Stimulated activated naive CD8-positive, alpha-beta T cell treated with anti-CD3 and anti-CD28 coated beads, Interleukin-15, Interleukin-2, amounts not matched to agents 100 ng/mL and 50 ng/mL, for 24 hours (primary cell): Measurements from ENCODE around the gene YPEL5.

ENCODE experiments used
- H3K27ac Mint-ChIP-seq: one replicate; pipeline ENCODE4 v1.8.0; 2021; ENCODE audit warnings: mild to moderate bottlenecking, mixed read lengths
- H3K27me3 Mint-ChIP-seq: one replicate; pipeline ENCODE4 v1.8.0; 2021; ENCODE audit warnings: mixed read lengths
- H3K36me3 Mint-ChIP-seq: one replicate; pipeline ENCODE4 v1.8.0; 2021; ENCODE audit warnings: low read depth, mixed read lengths
- H3K4me1 Mint-ChIP-seq: one replicate; pipeline ENCODE4 v1.8.0; 2021; ENCODE audit warnings: low read depth, mixed read lengths
- H3K4me3 Mint-ChIP-seq: one replicate; pipeline ENCODE4 v1.8.0; 2021; ENCODE audit warnings: mild to moderate bottlenecking, mixed read lengths
- H3K9me3 Mint-ChIP-seq: one replicate; pipeline ENCODE4 v1.8.0; 2021; ENCODE audit warnings: mixed read lengths

Gene YPEL5

GRCh38 chr2:30165617-30166016 is 18.8 kb downstream of the YPEL5 start:
- Mint-ChIP-seq H3K27ac (no peak overlapping the region), H3K36me3 (peaks cover 7% of the 10 kb centered on the region), H3K9me3 (no peaks in the 10 kb centered on the region), H3K4me1 (peaks cover 23% of the 10 kb centered on the region), H3K4me3 (no peak overlapping the region), H3K27me3 (no peaks in the 10 kb centered on the region)

GRCh38 chr2:30172627-30173026 is 25.8 kb downstream of the YPEL5 start:
- Mint-ChIP-seq H3K4me1 (no peaks in the 10 kb centered on the region), H3K4me3 (no peak overlapping the region), H3K36me3 (no peaks in the 10 kb centered on the region), H3K27me3 (no peaks in the 10 kb centered on the region), H3K27ac (no peak overlapping the region), H3K9me3 (no peaks in the 10 kb centered on the region)

GRCh38 chr2:30177440-30177839 is 30.6 kb downstream of the YPEL5 start:
- Mint-ChIP-seq H3K27ac (no peak overlapping the region), H3K36me3 (no peaks in the 10 kb centered on the region), H3K4me3 (no peak overlapping the region), H3K27me3 (no peaks in the 10 kb centered on the region), H3K9me3 (no peaks in the 10 kb centered on the region), H3K4me1 (no peaks in the 10 kb centered on the region)

- H3K27me3 Mint-ChIP-seq = no peaks in the 10 kb centered on the region
- H3K9me3 Mint-ChIP-seq = no peaks in the 10 kb centered on the region
- no peaks in the 10 kb centered on the region for H3K36me3 Mint-ChIP-seq
- no peak overlapping the region for H3K27ac Mint-ChIP-seq
- H3K4me3 Mint-ChIP-seq = no peak overlapping the region
- no peaks in the 10 kb centered on the region for H3K4me1 Mint-ChIP-seq
Observed at GRCh38 chr2:30177956-30178355, 31.1 kb downstream of the YPEL5 start.

GRCh38 chr2:30178618-30179434 is 32.0 kb downstream of the YPEL5 start:
- H3K27me3 Mint-ChIP-seq = no peaks in the 10 kb centered on the region
- no peaks in the 10 kb centered on the region for H3K4me1 Mint-ChIP-seq
- H3K36me3 Mint-ChIP-seq = no peaks in the 10 kb centered on the region
- H3K27ac Mint-ChIP-seq = no peak overlapping the region
- no peak overlapping the region for H3K4me3 Mint-ChIP-seq
- H3K9me3 Mint-ChIP-seq = no peaks in the 10 kb centered on the region

GRCh38 chr2:30179536-30179935 is 32.7 kb downstream of the YPEL5 start:
- H3K9me3 Mint-ChIP-seq = no peaks in the 10 kb centered on the region
- no peaks in the 10 kb centered on the region for H3K27me3 Mint-ChIP-seq
- H3K4me1 Mint-ChIP-seq = no peaks in the 10 kb centered on the region
- H3K27ac Mint-ChIP-seq = no peak overlapping the region
- H3K36me3 Mint-ChIP-seq = no peaks in the 10 kb centered on the region
- no peak overlapping the region for H3K4me3 Mint-ChIP-seq

GRCh38 chr2:30180226-30180625 is 33.4 kb downstream of the YPEL5 start:
- Mint-ChIP-seq H3K27me3 (no peaks in the 10 kb centered on the region), H3K4me3 (no peak overlapping the region), H3K9me3 (no peaks in the 10 kb centered on the region), H3K36me3 (no peaks in the 10 kb centered on the region), H3K4me1 (no peaks in the 10 kb centered on the region), H3K27ac (no peak overlapping the region)

GRCh38 chr2:30181176-30181575 is 34.4 kb downstream of the YPEL5 start:
- Mint-ChIP-seq H3K9me3 (no peaks in the 10 kb centered on the region), H3K27ac (no peak overlapping the region)

GRCh38 chr2:30184035-30184434 is 37.2 kb downstream of the YPEL5 start:
- H3K4me1 Mint-ChIP-seq = no peaks in the 10 kb centered on the region
- no peaks in the 10 kb centered on the region for H3K9me3 Mint-ChIP-seq
- H3K36me3 Mint-ChIP-seq = no peaks in the 10 kb centered on the region
- no peak overlapping the region for H3K4me3 Mint-ChIP-seq
- no peaks in the 10 kb centered on the region for H3K27me3 Mint-ChIP-seq
- no peak overlapping the region for H3K27ac Mint-ChIP-seq

More at GRCh38 chr2:30181176-30181575, 34.4 kb downstream of the YPEL5 start:
- H3K36me3 Mint-ChIP-seq = no peaks in the 10 kb centered on the region
- H3K4me3 Mint-ChIP-seq = no peak overlapping the region
- no peaks in the 10 kb centered on the region for H3K27me3 Mint-ChIP-seq
- no peaks in the 10 kb centered on the region for H3K4me1 Mint-ChIP-seq

GRCh38 chr2:30185178-30185577 is 38.4 kb downstream of the YPEL5 start:
- Mint-ChIP-seq H3K36me3 (no peaks in the 10 kb centered on the region), H3K4me3 (no peak overlapping the region), H3K27ac (no peak overlapping the region), H3K27me3 (no peaks in the 10 kb centered on the region), H3K4me1 (no peaks in the 10 kb centered on the region), H3K9me3 (no peaks in the 10 kb centered on the region)

GRCh38 chr2:30188292-30188691 is 41.5 kb downstream of the YPEL5 start:
- H3K4me3 Mint-ChIP-seq = no peak overlapping the region
- no peaks in the 10 kb centered on the region for H3K4me1 Mint-ChIP-seq
- no peaks in the 10 kb centered on the region for H3K36me3 Mint-ChIP-seq
- H3K27ac Mint-ChIP-seq = no peak overlapping the region
- H3K27me3 Mint-ChIP-seq = no peaks in the 10 kb centered on the region
- no peaks in the 10 kb centered on the region for H3K9me3 Mint-ChIP-seq

GRCh38 chr2:30190637-30191036 is 43.8 kb downstream of the YPEL5 start:
- Mint-ChIP-seq H3K4me3 (no peak overlapping the region), H3K9me3 (no peaks in the 10 kb centered on the region), H3K27ac (no peak overlapping the region), H3K4me1 (no peaks in the 10 kb centered on the region), H3K27me3 (no peaks in the 10 kb centered on the region), H3K36me3 (no peaks in the 10 kb centered on the region)

GRCh38 chr2:30191107-30191506 is 44.3 kb downstream of the YPEL5 start:
- H3K4me3 Mint-ChIP-seq = no peak overlapping the region
- H3K27ac Mint-ChIP-seq = no peak overlapping the region
- no peaks in the 10 kb centered on the region for H3K9me3 Mint-ChIP-seq
- H3K4me1 Mint-ChIP-seq = no peaks in the 10 kb centered on the region
- H3K36me3 Mint-ChIP-seq = no peaks in the 10 kb centered on the region
- H3K27me3 Mint-ChIP-seq = no peaks in the 10 kb centered on the region

- H3K27ac Mint-ChIP-seq = no peak overlapping the region
- no peaks in the 10 kb centered on the region for H3K9me3 Mint-ChIP-seq
- H3K27me3 Mint-ChIP-seq = no peaks in the 10 kb centered on the region
- no peaks in the 10 kb centered on the region for H3K36me3 Mint-ChIP-seq
- no peak overlapping the region for H3K4me3 Mint-ChIP-seq
- H3K4me1 Mint-ChIP-seq = no peaks in the 10 kb centered on the region
Observed at GRCh38 chr2:30191819-30192271, 45.0 kb downstream of the YPEL5 start.

GRCh38 chr2:30192314-30192713 is 45.5 kb downstream of the YPEL5 start:
- H3K4me1 Mint-ChIP-seq = peaks cover 2% of the 10 kb centered on the region
- no peaks in the 10 kb centered on the region for H3K9me3 Mint-ChIP-seq
- no peaks in the 10 kb centered on the region for H3K36me3 Mint-ChIP-seq
- no peak overlapping the region for H3K27ac Mint-ChIP-seq
- no peak overlapping the region for H3K4me3 Mint-ChIP-seq
- H3K27me3 Mint-ChIP-seq = no peaks in the 10 kb centered on the region

- peak overlapping the region; percentile 14 for H3K27ac Mint-ChIP-seq
Observed at GRCh38 chr2:30193104-30193681, 46.4 kb downstream of the YPEL5 start.

More at GRCh38 chr2:30193104-30193681, 46.4 kb downstream of the YPEL5 start:
- H3K4me3 Mint-ChIP-seq = no peak overlapping the region
- no peaks in the 10 kb centered on the region for H3K27me3 Mint-ChIP-seq
- H3K36me3 Mint-ChIP-seq = no peaks in the 10 kb centered on the region
- H3K4me1 Mint-ChIP-seq = peaks cover 7% of the 10 kb centered on the region
- no peaks in the 10 kb centered on the region for H3K9me3 Mint-ChIP-seq
